IMR-90 (cell line): ENCODE results near the gene ZNF813. TPM values are rescaled to one million over a fixed set of nuclear protein-coding genes. Genes with fewer than 3 reads are reported as not detected.

Experiments used
- ATAC-seq: fragments of 200-7000 bp; cut with Tn5 transposase; 2 replicates; pipeline ENCODE4 v1.9.1; 2020; ENCODE audit warnings: low read depth, mild to moderate bottlenecking, moderate library complexity
- BruUV-seq: library from RNA; stranded (reverse); fragments of 400-500 nt; replicated peaks from 2 replicates; lab custom pipeline; 2021; lab: Mats Ljungman, UMichigan
- CTCF ChIA-PET: fragments of 300-600 bp; formaldehyde crosslinking; extraction: SDS; loops from one replicate; lab custom pipeline; 2021; ENCODE audit warnings: antibody characterized with exemption; lab: Yijun Ruan, JAX
- POLR2A ChIA-PET: fragments of 300-600 bp; sonication (Branson Sonifier 250); formaldehyde crosslinking; loops from one replicate; lab custom pipeline; 2022; ENCODE audit warnings: antibody characterized with exemption; ENCODE audit not compliant: unreplicated experiment; lab: Charles Lee
- DNase-seq: peaks from one replicate; pipeline ENCODE4 v3.0.0; 2013
- H2AFZ ChIP-seq: replicated peaks from 2 replicates; pipeline ENCODE3; 2013; ENCODE audit warnings: low read length, mild to moderate bottlenecking; ENCODE audit not compliant: poor library complexity
- H2AK5ac ChIP-seq: 2 replicates; pipeline ENCODE4 v1.6.1; 2013; ENCODE audit warnings: low read depth, low read length, inconsistent platforms
- H2AK9ac ChIP-seq: replicated peaks from 2 replicates; pipeline ENCODE3; 2013; ENCODE audit warnings: mild to moderate bottlenecking, low read depth, low read length, moderate library complexity; ENCODE audit not compliant: poor library complexity
- H2BK120ac ChIP-seq: 2 replicates; pipeline ENCODE4 v1.6.1; 2013; ENCODE audit warnings: low read depth, low read length, inconsistent platforms
- H2BK15ac ChIP-seq: 3 replicates; pipeline ENCODE4 v1.6.1; 2013; ENCODE audit warnings: low read depth, low read length, inconsistent platforms
- H2BK20ac ChIP-seq: 2 replicates; pipeline ENCODE4 v1.6.1; 2013; ENCODE audit warnings: low read depth, mild to moderate bottlenecking, inconsistent platforms, low read length, moderate library complexity
- H2BK5ac ChIP-seq: 2 replicates; pipeline ENCODE4 v1.6.1; 2013; ENCODE audit warnings: mild to moderate bottlenecking, low read depth, low read length, inconsistent platforms; ENCODE audit not compliant: poor library complexity, severe bottlenecking
- H3K14ac ChIP-seq: replicated peaks from 2 replicates; pipeline ENCODE4 v1.6.1; 2013; ENCODE audit warnings: low read depth, low read length, inconsistent platforms
- H3K18ac ChIP-seq: 2 replicates; pipeline ENCODE4 v1.6.1; 2013; ENCODE audit warnings: low read depth, low read length, control low read depth
- H3K23ac ChIP-seq: 2 replicates; pipeline ENCODE4 v1.6.1; 2013; ENCODE audit warnings: low read depth, low read length, inconsistent platforms
- H3K27ac ChIP-seq: 2 replicates; pipeline ENCODE4 v1.5.1; 2013; ENCODE audit warnings: mild to moderate bottlenecking, control low read depth, low read length; ENCODE audit not compliant: insufficient read depth
- H3K27me3 ChIP-seq: 2 replicates; pipeline ENCODE4 v1.6.1; 2013; ENCODE audit warnings: low read length; ENCODE audit not compliant: control insufficient read depth, insufficient read depth
- H3K36me3 ChIP-seq: 2 replicates; pipeline ENCODE4 v1.6.1; 2013; ENCODE audit warnings: low read length, mixed read lengths; ENCODE audit not compliant: control insufficient read depth, insufficient read depth
- H3K4ac ChIP-seq: 2 replicates; pipeline ENCODE4 v1.6.1; 2013; ENCODE audit warnings: low read depth, low read length, inconsistent platforms
- H3K4me1 ChIP-seq: 2 replicates; pipeline ENCODE4 v1.6.1; 2013; ENCODE audit warnings: low read length, mixed read lengths; ENCODE audit not compliant: control insufficient read depth, insufficient read depth
- H3K4me2 ChIP-seq: 2 replicates; pipeline ENCODE4 v1.6.1; 2013; ENCODE audit warnings: low read depth, mild to moderate bottlenecking, control low read depth, low read length, moderate library complexity
- H3K4me3 ChIP-seq: 2 replicates; pipeline ENCODE4 v1.5.1; 2013; ENCODE audit warnings: low read depth, mild to moderate bottlenecking, control low read depth, low read length, moderate library complexity; ENCODE audit not compliant: insufficient read depth
- H3K56ac ChIP-seq: 2 replicates; pipeline ENCODE4 v1.6.1; 2013; ENCODE audit warnings: low read length, inconsistent platforms; ENCODE audit not compliant: insufficient read depth; ENCODE audit errors: extremely low read depth
- H3K79me1 ChIP-seq, 2 experiments: 2 replicates each; pipeline ENCODE4 v1.6.1; 2013; ENCODE audit warnings: low read length in 2 of 2, inconsistent platforms in 1 of 2, low read depth in 1 of 2
- H3K9ac ChIP-seq: 2 replicates; pipeline ENCODE4 v1.6.1; 2013; ENCODE audit warnings: low read depth, low read length, control low read depth
- H3K9me1 ChIP-seq: 2 replicates; pipeline ENCODE4 v1.6.1; 2013; ENCODE audit warnings: low read length, inconsistent platforms; ENCODE audit not compliant: insufficient read depth
- H3K9me3 ChIP-seq: 2 replicates; pipeline ENCODE4 v1.6.1; 2013; ENCODE audit warnings: low read length; ENCODE audit not compliant: control insufficient read depth, insufficient read depth
- H4K20me1 ChIP-seq: 2 replicates; pipeline ENCODE4 v1.6.1; 2013; ENCODE audit warnings: low read length, inconsistent platforms; ENCODE audit not compliant: insufficient read depth
- H4K5ac ChIP-seq: 2 replicates; pipeline ENCODE4 v1.6.1; 2013; ENCODE audit warnings: mild to moderate bottlenecking, low read depth, low read length, control low read depth
- H4K8ac ChIP-seq, 2 experiments: 2 replicates each; pipeline ENCODE4 v1.6.1; 2013; ENCODE audit warnings: low read depth in 2 of 2, low read length in 2 of 2, control low read depth in 1 of 2, inconsistent platforms in 1 of 2
- H4K91ac ChIP-seq: 2 replicates; pipeline ENCODE4 v1.6.1; 2013; ENCODE audit warnings: low read depth, low read length, inconsistent platforms; ENCODE audit not compliant: insufficient read depth
- CHD1 ChIP-seq: IDR thresholded peaks from 2 replicates; pipeline ENCODE4 v1.6.1; 2012; ENCODE audit warnings: low read depth, low read length, improper control_type of control experiment
- WGBS, 2 experiments: methylation state at CpG; one replicate each; pipeline versions ENCODE4 v1.1.5 to v1.1.7; 2013; ENCODE audit warnings: missing lambda C conversion rate in 2 of 2; ENCODE audit not compliant: insufficient read length in 1 of 2; ENCODE audit errors: extremely low coverage in 2 of 2; 5-methylcytosine and 5-hydroxymethylcytosine counted together
- dilution Hi-C: fragments of 300-500 bp; cut with HindIII; formaldehyde crosslinking; loops from one replicate; pipeline ENCODE4 v1.14.3; 2018; ENCODE audit warnings: low sequenced_read_pairs; ENCODE audit not compliant: unreplicated experiment
- in situ Hi-C: fragments of 300-500 bp; cut with MboI; formaldehyde crosslinking; loops from 3 replicates; pipeline ENCODE4 v1.14.3; 2019; ENCODE audit warnings: low sequenced_read_pairs, inconsistent platforms, mixed read lengths
- intact Hi-C: fragments of 100-400 bp; cut with micrococcal nuclease; formaldehyde crosslinking; loops from 2 replicates; pipeline ENCODE4 v1.10.0; 2022
- polyA plus RNA-seq, 3 experiments: library from polyadenylated mRNA; depleted of rRNA; stranded (reverse); fragments of >200 nt; gene quantifications; 2 replicates each; pipeline ENCODE4 v1.2.3, GENCODE V29; 2012; ENCODE audit warnings: low replicate concordance in 1 of 3
- total RNA-seq: library from RNA; depleted of rRNA; stranded (reverse); fragments of >200 nt; gene quantifications from 2 replicates; pipeline ENCODE4 v1.2.3, GENCODE V29; 2012
- TF ChIP-seq, protein P1 (sequence below): conservative IDR thresholded peaks from 2 replicates; pipeline ENCODE4 v1.5.1; 2012; ENCODE audit warnings: mild to moderate bottlenecking, low read depth, low read length, improper control_type of control experiment

ZNF813 gene
- total and polyA plus RNA-seq, 2 of the 4 experiments (the other 2 are of a cell fraction) = 0.82 to 3.4 TPM

- Histone ChIP-seq H3K23ac (no peak overlapping the region), H2BK20ac (no peak overlapping the region), H3K18ac (no peak overlapping the region), H3K27ac (no peak overlapping the region), H3K9me1 (no peaks in the 10 kb centered on the region), H3K27me3 (no peaks in the 10 kb centered on the region), H4K20me1 (no peaks in the 10 kb centered on the region), H2BK120ac (no peak overlapping the region), H3K56ac (no peak overlapping the region), H4K8ac (no peak overlapping the region), H2BK15ac (no peak overlapping the region), H4K91ac (no peak overlapping the region), H4K5ac (no peak overlapping the region), H2AK9ac (no peak overlapping the region), H3K14ac (no peak overlapping the region), H3K9me3 (peaks cover 17% of the 10 kb centered on the region), H3K4me3 (no peak overlapping the region), H3K79me1 (no peaks in the 10 kb centered on the region), H3K4me1 (no peaks in the 10 kb centered on the region), H2BK5ac (no peak overlapping the region), H3K36me3 (0 out of 2 replicates have a peak, but pooled peaks cover 2% of the 10 kb centered on the region), H3K4me2 (no peak overlapping the region), H2AFZ (no peak overlapping the region), H3K4ac (no peak overlapping the region), H2AK5ac (no peak overlapping the region), H3K9ac (no peak overlapping the region)
- ATAC-seq (no peak), DNase-seq (peak; percentile 3)
- ChIA-PET CTCF (no interaction called here), POLR2A (no interaction called here)
- no TSS peak for BruUV-seq
- in situ Hi-C loops = no loop called here
- intact Hi-C loops = no loop called here
- TF ChIP-seq CHD1 = no peak
- TF ChIP-seq, protein P1, sequence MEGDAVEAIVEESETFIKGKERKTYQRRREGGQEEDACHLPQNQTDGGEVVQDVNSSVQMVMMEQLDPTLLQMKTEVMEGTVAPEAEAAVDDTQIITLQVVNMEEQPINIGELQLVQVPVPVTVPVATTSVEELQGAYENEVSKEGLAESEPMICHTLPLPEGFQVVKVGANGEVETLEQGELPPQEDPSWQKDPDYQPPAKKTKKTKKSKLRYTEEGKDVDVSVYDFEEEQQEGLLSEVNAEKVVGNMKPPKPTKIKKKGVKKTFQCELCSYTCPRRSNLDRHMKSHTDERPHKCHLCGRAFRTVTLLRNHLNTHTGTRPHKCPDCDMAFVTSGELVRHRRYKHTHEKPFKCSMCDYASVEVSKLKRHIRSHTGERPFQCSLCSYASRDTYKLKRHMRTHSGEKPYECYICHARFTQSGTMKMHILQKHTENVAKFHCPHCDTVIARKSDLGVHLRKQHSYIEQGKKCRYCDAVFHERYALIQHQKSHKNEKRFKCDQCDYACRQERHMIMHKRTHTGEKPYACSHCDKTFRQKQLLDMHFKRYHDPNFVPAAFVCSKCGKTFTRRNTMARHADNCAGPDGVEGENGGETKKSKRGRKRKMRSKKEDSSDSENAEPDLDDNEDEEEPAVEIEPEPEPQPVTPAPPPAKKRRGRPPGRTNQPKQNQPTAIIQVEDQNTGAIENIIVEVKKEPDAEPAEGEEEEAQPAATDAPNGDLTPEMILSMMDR = no peak
- dilution Hi-C loops = no loop called here
- no CpG with 5 or more reads among the region's 6 CpGs for WGBS, 2 experiments
Measured at GRCh38 chr19:53461866-53462265, 5.7 kb upstream of the ZNF813 start.
